Endothelial cell (in vitro differentiated cells): ENCODE results near the gene KDM4B. TPM values are rescaled to one million over a fixed set of nuclear protein-coding genes. Genes with fewer than 3 reads are reported as not detected.
"Not testable (repeated sequence)": the region's sequence is repeated elsewhere in the genome, so short reads cannot be mapped to it uniquely, and the experiment has no call there.

Source experiments
- DNase-seq: peaks from one replicate; pipeline ENCODE4 v3.0.0; 2021; ENCODE audit warnings: low spot score
- H3K27ac Mint-ChIP-seq: one replicate; pipeline ENCODE4 v1.8.0; 2021; ENCODE audit warnings: mixed read lengths, inconsistent platforms; ENCODE audit not compliant: unreplicated experiment
- H3K27me3 Mint-ChIP-seq: one replicate; pipeline ENCODE4 v1.8.0; 2021; ENCODE audit warnings: mild to moderate bottlenecking, moderate library complexity, mixed read lengths, inconsistent platforms; ENCODE audit not compliant: unreplicated experiment
- H3K36me3 Mint-ChIP-seq: one replicate; pipeline ENCODE4 v1.8.0; 2021; ENCODE audit warnings: mild to moderate bottlenecking, low read depth, mixed read lengths, inconsistent platforms; ENCODE audit not compliant: unreplicated experiment
- H3K4me1 Mint-ChIP-seq: one replicate; pipeline ENCODE4 v1.8.0; 2021; ENCODE audit warnings: mild to moderate bottlenecking, mixed read lengths, inconsistent platforms; ENCODE audit not compliant: unreplicated experiment
- H3K4me3 Mint-ChIP-seq: one replicate; pipeline ENCODE4 v1.8.0; 2021; ENCODE audit warnings: mild to moderate bottlenecking, mixed read lengths, inconsistent platforms; ENCODE audit not compliant: unreplicated experiment
- H3K9me3 Mint-ChIP-seq: one replicate; pipeline ENCODE4 v1.8.0; 2021; ENCODE audit warnings: mixed read lengths, inconsistent platforms; ENCODE audit not compliant: unreplicated experiment
- total RNA-seq: library from RNA; stranded (reverse); fragmentation: NEBNext Ultra II Directional; extraction: Animal tissue kit (Norgen Biotek cat#: 25700); gene quantifications from one replicate; pipeline ENCODE4 v1.2.1, GENCODE V29; 2021; ENCODE audit not compliant: unreplicated experiment
- TF ChIP-seq, protein P1 (sequence below): fragments of 200-600 bp; sonication (generic); IDR thresholded peaks from one replicate; pipeline ENCODE4 v1.5.0; 2021; ENCODE audit warnings: antibody characterized with exemption; ENCODE audit not compliant: unreplicated experiment

Gene KDM4B
- total RNA-seq, 1 donor from 2014 or later = 42.4 TPM

GRCh38 chr19:5189318-5189607, 220.3 kb downstream of the KDM4B start:
- no peak overlapping the region for H3K4me3 Mint-ChIP-seq
- H3K36me3 Mint-ChIP-seq = no peaks in the 10 kb centered on the region
- TF ChIP-seq, protein P1, sequence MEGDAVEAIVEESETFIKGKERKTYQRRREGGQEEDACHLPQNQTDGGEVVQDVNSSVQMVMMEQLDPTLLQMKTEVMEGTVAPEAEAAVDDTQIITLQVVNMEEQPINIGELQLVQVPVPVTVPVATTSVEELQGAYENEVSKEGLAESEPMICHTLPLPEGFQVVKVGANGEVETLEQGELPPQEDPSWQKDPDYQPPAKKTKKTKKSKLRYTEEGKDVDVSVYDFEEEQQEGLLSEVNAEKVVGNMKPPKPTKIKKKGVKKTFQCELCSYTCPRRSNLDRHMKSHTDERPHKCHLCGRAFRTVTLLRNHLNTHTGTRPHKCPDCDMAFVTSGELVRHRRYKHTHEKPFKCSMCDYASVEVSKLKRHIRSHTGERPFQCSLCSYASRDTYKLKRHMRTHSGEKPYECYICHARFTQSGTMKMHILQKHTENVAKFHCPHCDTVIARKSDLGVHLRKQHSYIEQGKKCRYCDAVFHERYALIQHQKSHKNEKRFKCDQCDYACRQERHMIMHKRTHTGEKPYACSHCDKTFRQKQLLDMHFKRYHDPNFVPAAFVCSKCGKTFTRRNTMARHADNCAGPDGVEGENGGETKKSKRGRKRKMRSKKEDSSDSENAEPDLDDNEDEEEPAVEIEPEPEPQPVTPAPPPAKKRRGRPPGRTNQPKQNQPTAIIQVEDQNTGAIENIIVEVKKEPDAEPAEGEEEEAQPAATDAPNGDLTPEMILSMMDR = no peak
- H3K27me3 Mint-ChIP-seq = peaks cover 3% of the 10 kb centered on the region
- H3K27ac Mint-ChIP-seq = no peak overlapping the region
- H3K9me3 Mint-ChIP-seq = no peaks in the 10 kb centered on the region
- no peak for DNase-seq
- H3K4me1 Mint-ChIP-seq = peaks cover 4% of the 10 kb centered on the region

GRCh38 chr19:5191091-5191490, 222.2 kb downstream of the KDM4B start:
- Mint-ChIP-seq H3K27me3 (peaks cover 6% of the 10 kb centered on the region), H3K36me3 (no peaks in the 10 kb centered on the region), H3K9me3 (no peaks in the 10 kb centered on the region), H3K27ac (no peak overlapping the region), H3K4me3 (no peak overlapping the region), H3K4me1 (peaks cover 4% of the 10 kb centered on the region)
- no peak for DNase-seq
- TF ChIP-seq, protein P1 = no peak

DNA sequence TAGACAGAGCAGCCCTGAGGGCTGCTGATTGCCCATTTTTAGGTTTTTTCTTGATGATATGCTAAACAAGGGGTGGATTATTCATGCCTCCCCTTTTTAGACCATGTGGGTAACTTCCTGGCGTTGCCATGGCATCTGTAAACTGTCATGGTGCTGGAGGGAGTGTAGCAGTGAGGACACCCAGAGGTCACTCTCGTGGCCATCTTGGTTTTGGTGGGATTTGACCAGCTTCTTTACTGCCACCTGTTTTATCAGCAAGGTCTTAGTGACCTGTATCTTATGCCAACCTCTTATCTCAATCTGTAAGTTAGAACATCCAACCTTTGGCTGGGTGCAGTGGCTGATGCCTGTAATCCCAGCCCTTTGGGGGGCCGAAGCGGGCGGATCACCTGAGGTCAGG, 223.7 kb downstream of the KDM4B start:
- H3K27ac Mint-ChIP-seq = no peak overlapping the region

GRCh38 chr19:5193192-5193591, 224.3 kb downstream of the KDM4B start:
- no peak for DNase-seq
- Mint-ChIP-seq H3K27ac (no peak overlapping the region), H3K4me1 (peaks cover 4% of the 10 kb centered on the region), H3K9me3 (no peaks in the 10 kb centered on the region), H3K36me3 (no peaks in the 10 kb centered on the region), H3K27me3 (peaks cover 6% of the 10 kb centered on the region), H3K4me3 (no peak overlapping the region)
- TF ChIP-seq, protein P1 = no peak

More for the DNA sequence above, 223.7 kb downstream of the KDM4B start:
- no peak for DNase-seq
- TF ChIP-seq, protein P1 = no peak
- Mint-ChIP-seq H3K9me3 (no peaks in the 10 kb centered on the region), H3K36me3 (no peaks in the 10 kb centered on the region), H3K27me3 (peaks cover 6% of the 10 kb centered on the region), H3K4me3 (no peak overlapping the region), H3K4me1 (peaks cover 4% of the 10 kb centered on the region)

GRCh38 chr19:5194641-5195040, 225.7 kb downstream of the KDM4B start:
- no peaks in the 10 kb centered on the region for H3K9me3 Mint-ChIP-seq
- no peaks in the 10 kb centered on the region for H3K4me1 Mint-ChIP-seq
- TF ChIP-seq, protein P1 = no peak
- H3K27me3 Mint-ChIP-seq = peaks cover 4% of the 10 kb centered on the region
- no peak overlapping the region for H3K4me3 Mint-ChIP-seq
- H3K36me3 Mint-ChIP-seq = no peaks in the 10 kb centered on the region
- no peak overlapping the region for H3K27ac Mint-ChIP-seq
- no peak for DNase-seq

DNA sequence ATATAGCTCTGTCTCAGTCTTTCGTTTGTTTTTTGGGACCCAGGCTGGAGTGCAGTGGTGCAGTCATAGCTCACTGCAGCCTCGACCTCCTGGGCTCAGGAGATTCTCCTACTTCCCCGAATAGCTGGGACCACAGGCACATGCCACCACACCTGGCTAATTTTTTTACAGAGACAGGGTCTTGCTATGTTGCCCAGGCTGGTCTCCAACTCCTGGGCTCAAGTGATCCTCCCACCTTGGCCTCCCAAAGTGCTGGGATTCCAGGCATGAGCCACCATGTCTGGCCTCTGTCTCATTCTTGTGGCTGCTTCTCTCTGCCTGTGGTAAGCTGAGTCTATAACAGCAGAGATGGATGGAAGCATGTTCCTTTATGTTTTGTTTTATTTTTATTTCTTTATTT, 226.7 kb downstream of the KDM4B start:
- not testable (repeated sequence) for H3K27me3 Mint-ChIP-seq, H3K4me1 Mint-ChIP-seq, H3K4me3 Mint-ChIP-seq, H3K27ac Mint-ChIP-seq, H3K36me3 Mint-ChIP-seq, DNase-seq, H3K9me3 Mint-ChIP-seq
